A549 (cell line): Measurements from ENCODE around the gene CCDC88B. TPM values are rescaled to one million over a fixed set of nuclear protein-coding genes. Genes with fewer than 3 reads are reported as not detected.
A peak's percentile ranks its signal among the peaks of the same experiment; 100 is the strongest.

Experiments
- ATAC-seq, 2 experiments: fragments of 200-7000 bp in 1 of 2; fragments of >200 bp in 1 of 2; cut with Nextera tagmentation in 1 of 2; cut with Tn5 transposase in 1 of 2; 3 replicates each; pipeline versions ENCODE4 v1.8.0 to v1.9.1; 2018 to 2020; ENCODE audit warnings: mild to moderate bottlenecking in 1 of 2, moderate library complexity in 1 of 2
- CTCF ChIA-PET: fragments of 300-600 bp; sonication (Branson Sonifier 250); formaldehyde crosslinking; extraction: SDS; loops from one replicate; lab custom pipeline; 2021; ENCODE audit warnings: antibody characterized with exemption, inconsistent platforms; lab: Yijun Ruan, JAX
- POLR2A ChIA-PET: fragments of 350-600 bp; formaldehyde crosslinking; extraction: SDS; loops from one replicate; lab custom pipeline; 2021; ENCODE audit warnings: antibody characterized with exemption, inconsistent platforms; lab: Yijun Ruan, JAX
- DNase-seq, 2 experiments: peaks; one replicate each; pipeline versions ENCODE4 v3.0.0 to v3.0.0-alpha.2; 2011 to 2016; ENCODE audit warnings: low read depth in 1 of 2, low spot score in 1 of 2
- FAIRE-seq: peaks from 2 replicates; lab custom pipeline; 2011; peaks lifted over from hg19 to GRCh38; lab: Jason Lieb, UNC
- H3K27ac ChIP-seq, 2 experiments: fragments of >200 bp; sonication (Bioruptor Twin); formaldehyde crosslinking; 3 replicates each; pipeline ENCODE4 v1.5.1; 2016 to 2017
- H3K4me1 ChIP-seq: fragments of >200 bp; sonication (Bioruptor Twin); formaldehyde crosslinking; 3 replicates; pipeline ENCODE4 v1.6.1; 2016
- H3K4me2 ChIP-seq: fragments of >200 bp; sonication (Bioruptor Twin); formaldehyde crosslinking; 3 replicates; pipeline ENCODE4 v1.6.1; 2016
- H3K4me3 ChIP-seq: fragments of >200 bp; sonication (Bioruptor Twin); formaldehyde crosslinking; 3 replicates; pipeline ENCODE4 v1.5.1; 2016
- H3K9me3 ChIP-seq: fragments of >200 bp; sonication (Bioruptor Twin); formaldehyde crosslinking; 3 replicates; pipeline ENCODE4 v1.6.1; 2016
- BHLHE40 ChIP-seq: IDR thresholded peaks from 2 replicates; pipeline ENCODE4 v1.6.1; 2012; ENCODE audit warnings: low read depth, low read length, inconsistent platforms
- CBX2 ChIP-seq: fragments of 200-600 bp; sonication (generic); IDR thresholded peaks from 2 replicates; pipeline ENCODE4 v1.6.1; 2016; ENCODE audit warnings: low read depth, mild to moderate bottlenecking, borderline replicate concordance
- CHD4 ChIP-seq: fragments of 200-600 bp; sonication (generic); IDR thresholded peaks from 2 replicates; pipeline ENCODE4 v1.6.1; 2016; ENCODE audit warnings: antibody characterized with exemption, mild to moderate bottlenecking, borderline replicate concordance
- EHF ChIP-seq: fragments of 250-450 bp; sonication (Bioruptor Pico); IDR thresholded peaks from 2 replicates; pipeline ENCODE4 v1.5.0; 2020; ENCODE audit warnings: mild to moderate bottlenecking
- EHMT2 ChIP-seq: fragments of 200-600 bp; sonication (generic); IDR thresholded peaks from 2 replicates; pipeline ENCODE4 v1.6.1; 2016; ENCODE audit warnings: antibody characterized with exemption, low read depth, mild to moderate bottlenecking, moderate library complexity
- FOSB ChIP-seq: fragments of 250-450 bp; sonication (Bioruptor Pico); IDR thresholded peaks from 2 replicates; pipeline ENCODE4 v1.5.0; 2020; ENCODE audit warnings: mild to moderate bottlenecking, moderate library complexity
- HDAC2 ChIP-seq: fragments of 200-600 bp; sonication (generic); IDR thresholded peaks from 2 replicates; pipeline ENCODE4 v1.6.1; 2016
- HEYL ChIP-seq: fragments of 250-450 bp; sonication (Bioruptor Pico); IDR thresholded peaks from 2 replicates; pipeline ENCODE4 v1.8.0; 2021; ENCODE audit warnings: mild to moderate bottlenecking, moderate library complexity
- HOXA7 ChIP-seq: fragments of 250-450 bp; sonication (Bioruptor Pico); IDR thresholded peaks from 2 replicates; pipeline ENCODE4 v1.5.0; 2020; ENCODE audit warnings: mild to moderate bottlenecking, moderate library complexity
- HOXB13 ChIP-seq: fragments of 250-450 bp; sonication (Bioruptor Pico); IDR thresholded peaks from 2 replicates; pipeline ENCODE4 v1.5.0; 2020; ENCODE audit warnings: low read depth, mild to moderate bottlenecking, moderate library complexity
- JUN ChIP-seq, 2 experiments: fragments of >200 bp; sonication (Bioruptor Twin); formaldehyde crosslinking; IDR thresholded peaks; 2 replicates in 1 of 2; 3 replicates in 1 of 2; pipeline ENCODE4 v1.6.1; 2016 to 2017
- MAFK ChIP-seq: fragments of 450-650 bp; IDR thresholded peaks from 2 replicates; pipeline ENCODE4 v1.6.1; 2014; ENCODE audit not compliant: partially characterized antibody
- MAX ChIP-seq: IDR thresholded peaks from 2 replicates; pipeline ENCODE4 v1.6.1; 2012
- NR3C1 ChIP-seq: fragments of >200 bp; sonication (Bioruptor Twin); formaldehyde crosslinking; IDR thresholded peaks from 3 replicates; pipeline ENCODE4 v1.6.1; 2017
- RCOR1 ChIP-seq: fragments of 150-350 bp; IDR thresholded peaks from 2 replicates; pipeline ENCODE4 v1.6.1; 2014; ENCODE audit warnings: antibody characterized with exemption, low read length, low read depth
- REST ChIP-seq: fragments of 200-600 bp; sonication (generic); IDR thresholded peaks from 2 replicates; pipeline ENCODE4 v1.6.1; 2016; ENCODE audit warnings: antibody characterized with exemption, mild to moderate bottlenecking, moderate library complexity
- SMC3 ChIP-seq: fragments of >200 bp; sonication (Bioruptor Twin); formaldehyde crosslinking; IDR thresholded peaks from 3 replicates; pipeline ENCODE4 v1.6.1; 2018; ENCODE audit warnings: inconsistent platforms
- TFCP2L1 ChIP-seq: fragments of 250-450 bp; sonication (Bioruptor Pico); IDR thresholded peaks from 2 replicates; pipeline ENCODE4 v1.5.0; 2021; ENCODE audit warnings: mild to moderate bottlenecking
- TP53 ChIP-seq: fragments of 250-450 bp; sonication (Bioruptor Pico); IDR thresholded peaks from 2 replicates; pipeline ENCODE4 v1.5.0; 2021; ENCODE audit warnings: mild to moderate bottlenecking, moderate library complexity
- WGBS: methylation state at CpG from one replicate; pipeline ENCODE4 v1.1.6; 2017; ENCODE audit errors: missing lambda C conversion rate; 5-methylcytosine and 5-hydroxymethylcytosine counted together
- polyA plus RNA-seq, 4 experiments: library from polyadenylated mRNA; depleted of rRNA in 3 of 4; stranded (reverse); fragments of >200 nt; fragmentation: RNase III in 1 of 4; extraction: RNeasy Plus Mini Kit Qiagen cat#74134 plus additional on column Dnase treatment in 1 of 4; gene quantifications; 2 replicates in 3 of 4; 3 replicates in 1 of 4; pipeline ENCODE4 v1.2.3, GENCODE V29; 2011 to 2017
- TF ChIP-seq, protein P1 (sequence below): fragments of >200 bp; sonication (Bioruptor Twin); formaldehyde crosslinking; IDR thresholded peaks from 3 replicates; pipeline ENCODE4 v1.6.1; 2016
- TF ChIP-seq, protein P2 (sequence below): fragments of 250-450 bp; sonication (Bioruptor Pico); IDR thresholded peaks from 2 replicates; pipeline ENCODE4 v1.5.0; 2020; ENCODE audit warnings: low read depth, mild to moderate bottlenecking, moderate library complexity
- TF ChIP-seq, protein P3 (sequence below): fragments of 250-450 bp; sonication (Bioruptor Pico); IDR thresholded peaks from 2 replicates; pipeline ENCODE4 v1.5.0; 2021; ENCODE audit warnings: mild to moderate bottlenecking, moderate library complexity, borderline replicate concordance

Gene CCDC88B
- polyA plus RNA-seq, 2 of the 4 experiments (the other 2 are of a cell fraction) = 4.8 to 8.8 TPM

DNA sequence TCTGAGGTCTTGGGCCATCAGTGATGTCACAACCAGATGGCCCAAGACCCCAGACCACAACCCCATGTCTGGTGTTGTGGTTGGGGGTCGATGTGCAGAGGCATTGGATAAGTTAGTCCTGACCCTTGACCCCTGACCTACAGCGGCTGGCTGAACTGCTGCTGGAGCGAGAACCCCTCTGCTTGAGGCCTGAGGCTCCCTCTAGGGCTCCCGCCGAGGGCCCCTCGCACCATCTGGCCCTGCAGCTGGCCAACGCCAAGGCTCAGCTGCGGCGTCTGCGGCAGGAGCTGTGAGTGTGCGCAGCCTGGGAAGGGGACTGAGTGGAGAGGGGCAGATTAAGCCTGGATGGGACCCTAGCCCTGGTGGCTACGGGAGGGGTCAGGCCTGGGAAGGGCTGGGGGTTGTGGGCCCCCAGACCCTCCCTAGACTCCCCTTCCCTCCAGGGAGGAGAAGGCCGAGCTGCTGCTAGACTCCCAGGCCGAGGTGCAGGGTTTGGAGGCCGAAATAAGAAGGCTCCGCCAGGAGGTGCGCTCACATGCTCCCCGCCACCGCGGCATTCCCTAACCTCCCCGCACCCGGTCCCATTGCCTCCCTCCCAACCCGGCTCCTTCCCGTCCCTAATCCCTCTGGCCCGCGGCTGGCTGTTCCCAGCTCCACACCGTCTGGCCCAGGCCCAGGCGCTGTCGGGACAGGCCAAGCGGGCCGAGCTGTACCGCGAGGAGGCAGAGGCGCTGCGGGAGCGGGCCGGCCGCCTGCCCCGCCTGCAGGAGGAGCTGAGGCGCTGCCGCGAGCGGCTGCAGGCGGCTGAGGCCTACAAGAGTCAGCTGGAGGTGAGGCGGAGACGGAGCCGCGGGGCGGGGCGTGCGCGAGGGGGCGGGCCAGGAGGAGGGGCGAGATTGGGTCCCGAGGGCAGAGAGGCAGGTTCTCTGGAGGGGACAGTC lies 2.1 kb downstream of the CCDC88B start (continued):
- TF ChIP-seq, protein P1, sequence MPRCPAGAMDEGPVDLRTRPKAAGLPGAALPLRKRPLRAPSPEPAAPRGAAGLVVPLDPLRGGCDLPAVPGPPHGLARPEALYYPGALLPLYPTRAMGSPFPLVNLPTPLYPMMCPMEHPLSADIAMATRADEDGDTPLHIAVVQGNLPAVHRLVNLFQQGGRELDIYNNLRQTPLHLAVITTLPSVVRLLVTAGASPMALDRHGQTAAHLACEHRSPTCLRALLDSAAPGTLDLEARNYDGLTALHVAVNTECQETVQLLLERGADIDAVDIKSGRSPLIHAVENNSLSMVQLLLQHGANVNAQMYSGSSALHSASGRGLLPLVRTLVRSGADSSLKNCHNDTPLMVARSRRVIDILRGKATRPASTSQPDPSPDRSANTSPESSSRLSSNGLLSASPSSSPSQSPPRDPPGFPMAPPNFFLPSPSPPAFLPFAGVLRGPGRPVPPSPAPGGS = 0 out of 3 replicates have a peak, but pooled peaks have one; percentile 40
- TF ChIP-seq SMC3 (peak; percentile 55), RCOR1 (no peak), EHMT2 (no peak), JUN (IDR thresholded peaks at IDR 0.05) (peak in 1 of 2 experiments; percentile 54; a peak in 1 of 5 replicates), HDAC2 (no peak), FOSB (no peak), HEYL (CRISPR knock-in tag) (no peak), EHF (CRISPR knock-in tag) (no peak)
- TF ChIP-seq, protein P2, sequence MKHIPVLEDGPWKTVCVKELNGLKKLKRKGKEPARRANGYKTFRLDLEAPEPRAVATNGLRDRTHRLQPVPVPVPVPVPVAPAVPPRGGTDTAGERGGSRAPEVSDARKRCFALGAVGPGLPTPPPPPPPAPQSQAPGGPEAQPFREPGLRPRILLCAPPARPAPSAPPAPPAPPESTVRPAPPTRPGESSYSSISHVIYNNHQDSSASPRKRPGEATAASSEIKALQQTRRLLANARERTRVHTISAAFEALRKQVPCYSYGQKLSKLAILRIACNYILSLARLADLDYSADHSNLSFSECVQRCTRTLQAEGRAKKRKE (CRISPR knock-in tag) = peak; percentile 69; the same call in 1 of the 2 replicates
- TF ChIP-seq, protein P3, sequence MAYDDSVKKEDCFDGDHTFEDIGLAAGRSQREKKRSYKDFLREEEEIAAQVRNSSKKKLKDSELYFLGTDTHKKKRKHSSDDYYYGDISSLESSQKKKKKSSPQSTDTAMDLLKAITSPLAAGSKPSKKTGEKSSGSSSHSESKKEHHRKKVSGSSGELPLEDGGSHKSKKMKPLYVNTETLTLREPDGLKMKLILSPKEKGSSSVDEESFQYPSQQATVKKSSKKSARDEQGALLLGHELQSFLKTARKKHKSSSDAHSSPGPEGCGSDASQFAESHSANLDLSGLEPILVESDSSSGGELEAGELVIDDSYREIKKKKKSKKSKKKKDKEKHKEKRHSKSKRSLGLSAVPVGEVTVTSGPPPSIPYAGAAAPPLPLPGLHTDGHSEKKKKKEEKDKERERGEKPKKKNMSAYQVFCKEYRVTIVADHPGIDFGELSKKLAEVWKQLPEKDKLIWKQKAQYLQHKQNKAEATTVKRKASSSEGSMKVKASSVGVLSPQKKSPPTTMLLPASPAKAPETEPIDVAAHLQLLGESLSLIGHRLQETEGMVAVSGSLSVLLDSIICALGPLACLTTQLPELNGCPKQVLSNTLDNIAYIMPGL (CRISPR knock-in tag) = 0 out of 2 replicates have a peak, but pooled peaks have one; percentile 28
- TF ChIP-seq, all 56 proteins: peak for 12

DNA sequence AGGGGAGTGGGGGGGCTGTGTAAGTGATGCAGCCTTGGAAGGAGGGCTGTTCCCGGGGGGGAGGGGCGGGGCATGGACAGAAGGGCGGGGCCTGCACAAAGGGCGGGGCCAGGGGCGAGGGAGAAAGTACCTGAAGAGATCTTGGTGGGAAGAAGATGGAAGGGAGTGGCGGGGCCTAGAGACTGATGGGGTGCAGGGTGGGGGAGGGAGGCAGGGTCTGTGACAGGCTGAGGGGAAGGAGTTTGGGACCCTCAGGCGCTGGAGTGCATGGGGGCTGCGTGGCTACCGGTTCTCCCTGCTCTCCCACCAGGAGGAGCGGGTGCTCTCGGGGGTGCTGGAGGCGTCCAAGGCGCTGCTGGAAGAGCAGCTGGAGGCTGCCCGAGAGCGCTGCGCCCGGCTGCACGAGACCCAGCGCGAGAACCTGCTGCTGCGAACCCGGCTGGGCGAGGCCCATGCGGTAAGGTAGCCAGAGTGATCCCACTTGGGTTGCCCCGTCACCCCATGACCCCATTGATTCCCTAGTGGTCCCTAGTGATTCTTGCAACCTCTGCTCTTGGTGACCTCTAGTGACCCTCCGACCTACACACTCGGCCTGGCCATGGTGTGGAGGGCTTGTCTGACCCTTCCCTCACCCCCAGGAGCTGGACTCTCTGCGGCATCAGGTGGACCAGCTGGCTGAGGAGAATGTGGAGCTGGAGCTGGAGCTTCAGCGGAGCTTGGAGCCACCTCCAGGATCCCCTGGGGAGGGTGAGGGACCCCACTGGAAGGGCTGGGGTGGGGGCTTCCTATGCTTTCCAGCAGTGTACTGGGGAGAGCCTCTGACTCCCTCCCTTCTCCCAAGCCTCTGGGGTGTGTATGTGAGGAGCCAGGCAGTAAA lies 3.1 kb downstream of the CCDC88B start:
- POLR2A ChIA-PET = interaction anchor here (0.6 to 1.5 kb wide), 9 partner anchors 11 to 102 kb away, joined by 3 to 24 read pairs (median 4); partner anchors contain the start of genes ESRRA, PRDX5 and TRMT112
- H3K4me2 ChIP-seq = peak overlapping the region; percentile 88
- 83% methylated on average over 24 of the region's 29 CpGs for WGBS
- H3K4me1 ChIP-seq = peaks cover 22% of the 10 kb centered on the region
- CTCF ChIA-PET = interaction anchor here (0.7 to 33.9 kb wide), 11 partner anchors 8 to 302 kb away, joined by 3 to 996 read pairs (median 5); partner anchors contain the start of genes CATSPERZ, ESRRA, PRDX5 and TRMT112
- peak; percentile 48 to 55 for ATAC-seq
- TF ChIP-seq TFCP2L1 (CRISPR knock-in tag) (no peak), MAX (no peak), CHD4 (no peak), BHLHE40 (no peak), HOXB13 (CRISPR knock-in tag) (no peak), MAFK (no peak), REST (no peak), HOXA7 (CRISPR knock-in tag) (no peak), TP53 (CRISPR knock-in tag) (no peak), NR3C1 (no peak), EHF (CRISPR knock-in tag) (no peak), HEYL (CRISPR knock-in tag) (no peak), CBX2 (no peak)
- TF ChIP-seq, all 56 proteins: peak for 0
- FAIRE-seq = no peak
- DNase-seq = no peak
- Histone ChIP-seq H3K9me3 (no peaks in the 10 kb centered on the region), H3K4me3 (peak overlapping the region; percentile 38), H3K27ac (peak overlapping the region; percentile 88 to 93)
